B cell (primary cell): ENCODE data around the gene MATN3.

Source experiments
- CTCF ChIP-seq: fragments of 200-600 bp; IDR thresholded peaks from one replicate; pipeline ENCODE4 v1.8.0; 2022; ENCODE audit warnings: antibody characterized with exemption, mild to moderate bottlenecking
- EZH2 ChIP-seq: IDR thresholded peaks from 2 replicates; pipeline ENCODE4 v1.6.1; 2012; ENCODE audit warnings: borderline replicate concordance, low read depth, mild to moderate bottlenecking, moderate library complexity, low read length; ENCODE audit not compliant: insufficient read depth, poor library complexity, severe bottlenecking

- TF ChIP-seq CTCF (peak; percentile 85), EZH2 (no peak)
These were observed 3.1 kb upstream of the MATN3 start for GRCh38 chr2:20015482-20016083.
